BJ (cell line): ENCODE data around the gene KLF16. TPM values are rescaled to one million over a fixed set of nuclear protein-coding genes. Genes with fewer than 3 reads are reported as not detected.

Experiments used
- CTCF ChIA-PET: fragments of 350-600 bp; formaldehyde crosslinking; extraction: SDS; loops from one replicate; lab custom pipeline; 2021; ENCODE audit warnings: antibody characterized with exemption, inconsistent platforms; lab: Yijun Ruan, JAX
- POLR2A ChIA-PET: fragments of 300-600 bp; sonication (Branson Sonifier 250); formaldehyde crosslinking; extraction: SDS; loops from one replicate; lab custom pipeline; 2021; ENCODE audit warnings: antibody characterized with exemption; lab: Charles Lee
- DNase-seq: peaks from one replicate; pipeline ENCODE4 v3.0.0-alpha.2; 2011; ENCODE audit warnings: low read depth
- H3K27me3 ChIP-seq: 2 replicates; pipeline ENCODE4 v1.6.0; 2011; ENCODE audit warnings: low read length; ENCODE audit not compliant: control insufficient read depth, insufficient read depth
- H3K36me3 ChIP-seq: 2 replicates; pipeline ENCODE4 v1.5.1; 2011; ENCODE audit warnings: low read length; ENCODE audit not compliant: control insufficient read depth, insufficient read depth
- H3K4me3 ChIP-seq: 2 replicates; pipeline ENCODE4 v1.5.1; 2011; ENCODE audit warnings: low read depth, mild to moderate bottlenecking, control low read depth, low read length
- polyA plus RNA-seq: library from polyadenylated mRNA; depleted of rRNA; stranded (reverse); fragments of >200 nt; gene quantifications from 2 replicates; pipeline ENCODE4 v1.2.3, GENCODE V29; 2011
- TF ChIP-seq, protein P1 (sequence below): IDR thresholded peaks from 2 replicates; pipeline ENCODE4 v1.5.1; 2011; ENCODE audit warnings: low read depth, mild to moderate bottlenecking, control low read depth, inconsistent platforms, low read length, moderate library complexity; ENCODE audit not compliant: insufficient read depth

The KLF16 gene
- polyA plus RNA-seq, 1 experiment: 5.7 TPM

GRCh38 chr19:1871140-1871597 is 7.8 kb upstream of the KLF16 start:
- Histone ChIP-seq H3K27me3 (no peaks in the 10 kb centered on the region), H3K4me3 (no peak overlapping the region), H3K36me3 (peaks cover 10% of the 10 kb centered on the region)
- TF ChIP-seq, protein P1, sequence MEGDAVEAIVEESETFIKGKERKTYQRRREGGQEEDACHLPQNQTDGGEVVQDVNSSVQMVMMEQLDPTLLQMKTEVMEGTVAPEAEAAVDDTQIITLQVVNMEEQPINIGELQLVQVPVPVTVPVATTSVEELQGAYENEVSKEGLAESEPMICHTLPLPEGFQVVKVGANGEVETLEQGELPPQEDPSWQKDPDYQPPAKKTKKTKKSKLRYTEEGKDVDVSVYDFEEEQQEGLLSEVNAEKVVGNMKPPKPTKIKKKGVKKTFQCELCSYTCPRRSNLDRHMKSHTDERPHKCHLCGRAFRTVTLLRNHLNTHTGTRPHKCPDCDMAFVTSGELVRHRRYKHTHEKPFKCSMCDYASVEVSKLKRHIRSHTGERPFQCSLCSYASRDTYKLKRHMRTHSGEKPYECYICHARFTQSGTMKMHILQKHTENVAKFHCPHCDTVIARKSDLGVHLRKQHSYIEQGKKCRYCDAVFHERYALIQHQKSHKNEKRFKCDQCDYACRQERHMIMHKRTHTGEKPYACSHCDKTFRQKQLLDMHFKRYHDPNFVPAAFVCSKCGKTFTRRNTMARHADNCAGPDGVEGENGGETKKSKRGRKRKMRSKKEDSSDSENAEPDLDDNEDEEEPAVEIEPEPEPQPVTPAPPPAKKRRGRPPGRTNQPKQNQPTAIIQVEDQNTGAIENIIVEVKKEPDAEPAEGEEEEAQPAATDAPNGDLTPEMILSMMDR: no peak
- POLR2A ChIA-PET: no interaction called here
- DNase-seq: no peak
- CTCF ChIA-PET: interaction anchor here (0.7 kb wide), 1 partner anchor 34 kb away, joined by 4 read pairs; no protein-coding TSS in a partner anchor

DNA sequence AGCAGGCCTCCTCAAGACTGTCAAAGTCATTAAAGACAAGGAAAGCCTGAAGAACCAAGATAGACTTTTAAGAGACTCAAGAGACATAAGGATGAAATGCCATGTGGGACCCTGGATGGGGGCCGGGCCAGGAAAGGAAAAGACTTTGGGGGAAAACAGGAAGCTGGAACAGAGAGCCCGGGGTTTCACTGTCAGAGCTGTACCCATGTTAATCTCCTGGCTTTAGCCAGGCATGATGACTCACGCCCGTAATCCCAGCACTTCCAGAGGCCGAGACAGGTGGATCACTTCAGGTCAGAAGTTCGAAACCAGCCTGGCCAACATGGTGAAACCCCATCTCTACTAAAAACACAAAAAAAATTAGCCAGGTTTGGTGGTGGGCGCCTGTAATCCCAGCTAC is 5.6 kb upstream of the KLF16 start:
- TF ChIP-seq, protein P1: no peak
- Histone ChIP-seq H3K36me3 (peaks cover 10% of the 10 kb centered on the region), H3K27me3 (no peaks in the 10 kb centered on the region), H3K4me3 (no peak overlapping the region)
- ChIA-PET CTCF (interaction anchor here (1.1 kb wide), 1 partner anchor 31 kb away, joined by 6 read pairs; no protein-coding TSS in a partner anchor), POLR2A (no interaction called here)
- DNase-seq: no peak

GRCh38 chr19:1867349-1867724 is 4.0 kb upstream of the KLF16 start:
- POLR2A ChIA-PET: no interaction called here
- no peak overlapping the region for H3K4me3 ChIP-seq
- peaks cover 4% of the 10 kb centered on the region for H3K36me3 ChIP-seq
- CTCF ChIA-PET: interaction anchor here (1.4 to 1.7 kb wide), 2 partner anchors 8 to 9 kb away, joined by 4 to 6 read pairs; no protein-coding TSS in a partner anchor
- no peaks in the 10 kb centered on the region for H3K27me3 ChIP-seq
- DNase-seq: no peak
- TF ChIP-seq, protein P1: no peak

- TF ChIP-seq, protein P1: no peak
- ChIA-PET CTCF (interaction anchor here (0.6 to 1.7 kb wide), 5 partner anchors 9 to 31 kb away, joined by 3 to 6 read pairs (median 4); no protein-coding TSS in a partner anchor), POLR2A (no interaction called here)
- no peak overlapping the region for H3K4me3 ChIP-seq
- peaks cover 4% of the 10 kb centered on the region for H3K36me3 ChIP-seq
- no peak for DNase-seq
- no peaks in the 10 kb centered on the region for H3K27me3 ChIP-seq
Observed at GRCh38 chr19:1866693-1867348, 3.4 kb upstream of the KLF16 start.

DNA sequence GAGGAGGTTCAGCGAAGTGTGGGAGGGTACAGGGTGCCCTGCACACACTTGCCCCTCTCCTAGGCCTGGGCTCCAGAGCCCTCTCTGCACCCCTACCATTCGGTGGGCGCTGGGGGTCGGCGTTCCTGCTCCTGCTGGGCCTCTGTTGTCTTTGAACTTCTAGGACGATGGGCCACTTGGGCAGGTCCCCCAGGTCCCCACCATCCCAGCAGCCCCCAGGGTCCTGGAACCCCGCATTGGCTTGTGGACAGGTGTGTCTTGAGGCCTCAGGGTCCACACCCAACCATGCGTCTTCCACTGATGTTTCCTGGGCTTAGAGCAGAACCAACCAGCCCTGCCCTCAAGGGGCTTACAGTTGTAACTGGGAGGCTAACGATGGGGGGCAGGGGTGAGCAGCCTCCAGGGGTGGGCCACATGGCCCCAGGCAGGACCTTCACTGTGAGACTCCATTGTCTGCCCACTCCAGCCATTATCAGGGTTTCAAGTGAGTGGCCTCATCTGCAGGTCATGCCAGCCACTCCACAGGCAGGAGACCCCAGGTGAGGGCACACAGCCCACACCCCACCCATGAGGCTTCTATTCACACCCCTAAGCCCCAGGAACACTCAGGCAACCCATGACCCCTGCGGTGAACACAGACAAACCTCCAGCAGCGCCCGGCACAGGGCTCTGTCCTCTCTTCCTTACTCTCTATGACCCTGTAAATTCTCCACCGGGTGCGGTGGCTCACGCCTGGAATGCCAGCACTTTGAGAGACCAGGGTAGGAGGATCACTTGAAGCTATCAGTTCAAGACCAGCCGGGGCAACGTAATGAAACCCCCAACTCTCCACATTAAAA is 2.0 kb upstream of the KLF16 start:
- Histone ChIP-seq H3K4me3 (peak overlapping the region; percentile 86), H3K36me3 (peaks cover 1% of the 10 kb centered on the region), H3K27me3 (no peaks in the 10 kb centered on the region)
- POLR2A ChIA-PET: no interaction called here
- TF ChIP-seq, protein P1: no peak
- DNase-seq: no peak
- CTCF ChIA-PET: interaction anchor here (0.8 to 1.7 kb wide), 7 partner anchors 10 to 41 kb away, joined by 3 to 8 read pairs (median 4); no protein-coding TSS in a partner anchor
